Neuronal stem cell (in vitro differentiated cells): ENCODE data around the gene NIN.
A peak's percentile ranks its signal among the peaks of the same experiment; 100 is the strongest.
"Not testable (repeated sequence)": the region's sequence is repeated elsewhere in the genome, so short reads cannot be mapped to it uniquely, and the experiment has no call there.

Source experiments
- DNase-seq: peaks from one replicate; pipeline ENCODE4 v3.0.0-alpha.2; 2013; ENCODE audit warnings: low spot score
- H2AFZ ChIP-seq: one replicate; pipeline ENCODE4 v1.6.1; 2013; ENCODE audit warnings: mild to moderate bottlenecking, low read length, inconsistent platforms
- H2AK5ac ChIP-seq: 2 replicates; pipeline ENCODE4 v1.6.1; 2013; ENCODE audit warnings: low read depth, mild to moderate bottlenecking, inconsistent platforms, low read length, moderate library complexity, mixed read lengths
- H2BK120ac ChIP-seq: 2 replicates; pipeline ENCODE4 v1.6.1; 2013; ENCODE audit warnings: low read depth, mild to moderate bottlenecking, inconsistent platforms, low read length, moderate library complexity, mixed read lengths
- H2BK12ac ChIP-seq: one replicate; pipeline ENCODE4 v1.6.1; 2013; ENCODE audit warnings: low read length, inconsistent platforms
- H2BK15ac ChIP-seq: 2 replicates; pipeline ENCODE4 v1.6.1; 2013; ENCODE audit warnings: mild to moderate bottlenecking, low read length, inconsistent platforms, mixed read lengths
- H2BK5ac ChIP-seq: one replicate; pipeline ENCODE4 v1.6.1; 2013; ENCODE audit warnings: inconsistent platforms, mild to moderate bottlenecking, low read length, moderate library complexity
- H3K14ac ChIP-seq: one replicate; pipeline ENCODE4 v1.6.1; 2013; ENCODE audit warnings: low read length, inconsistent platforms
- H3K18ac ChIP-seq: 2 replicates; pipeline ENCODE4 v1.6.1; 2013; ENCODE audit warnings: low read length, inconsistent platforms
- H3K23ac ChIP-seq: 2 replicates; pipeline ENCODE4 v1.6.1; 2013; ENCODE audit warnings: low read depth, mild to moderate bottlenecking, mixed read lengths, low read length, inconsistent platforms; ENCODE audit not compliant: poor library complexity
- H3K27ac ChIP-seq: replicated peaks from 3 replicates; pipeline ENCODE4 v1.5.1; 2013; ENCODE audit warnings: low read length, inconsistent platforms
- H3K27me3 ChIP-seq, 3 experiments: 2 replicates each; pipeline ENCODE4 v1.6.1; 2013; ENCODE audit warnings: low read length in 3 of 3, mild to moderate bottlenecking in 2 of 3, inconsistent platforms in 1 of 3, low read depth in 1 of 3, mixed read lengths in 1 of 3, moderate library complexity in 1 of 3; ENCODE audit not compliant: control insufficient read depth in 3 of 3, insufficient read depth in 3 of 3
- H3K36me3 ChIP-seq, 2 donors: replicated peaks in 1 of 2; 2 replicates each; pipeline ENCODE4 v1.6.1; 2013; ENCODE audit warnings: low read length in 2 of 2; ENCODE audit not compliant: control insufficient read depth in 2 of 2, insufficient read depth in 2 of 2
- H3K4ac ChIP-seq: 2 replicates; pipeline ENCODE4 v1.6.1; 2013; ENCODE audit warnings: inconsistent platforms, mild to moderate bottlenecking, low read length, moderate library complexity
- H3K4me1 ChIP-seq, 2 donors: 1 replicate in 1 of 2; 2 replicates in 1 of 2; pipeline ENCODE4 v1.6.1; 2013; ENCODE audit warnings: low read length in 2 of 2, low read depth in 1 of 2; ENCODE audit not compliant: control insufficient read depth in 2 of 2, insufficient read depth in 1 of 2
- H3K4me2 ChIP-seq: one replicate; pipeline ENCODE4 v1.6.1; 2013; ENCODE audit warnings: mild to moderate bottlenecking, low read length, inconsistent platforms; ENCODE audit not compliant: insufficient read depth, poor library complexity, severe bottlenecking
- H3K4me3 ChIP-seq, 2 donors: 2 replicates each; pipeline ENCODE4 v1.5.1; 2013; ENCODE audit warnings: low read length in 2 of 2, mild to moderate bottlenecking in 2 of 2, inconsistent platforms in 1 of 2, moderate library complexity in 1 of 2
- H3K79me1 ChIP-seq: one replicate; pipeline ENCODE4 v1.6.1; 2013; ENCODE audit warnings: low read depth, mild to moderate bottlenecking, inconsistent platforms, low read length, moderate library complexity
- H3K9ac ChIP-seq: one replicate; pipeline ENCODE4 v1.6.1; 2013; ENCODE audit warnings: mild to moderate bottlenecking, low read depth, low read length, inconsistent platforms; ENCODE audit not compliant: poor library complexity
- H3K9me3 ChIP-seq, 2 donors: replicated peaks in 1 of 2; 2 replicates each; pipeline versions ENCODE3 to v1.6.1; 2013; ENCODE audit warnings: low read length in 2 of 2, mild to moderate bottlenecking in 2 of 2, inconsistent platforms in 1 of 2, low read depth in 1 of 2, mixed read lengths in 1 of 2, moderate library complexity in 1 of 2; ENCODE audit not compliant: control insufficient read depth in 2 of 2, insufficient read depth in 1 of 2
- H4K8ac ChIP-seq: one replicate; pipeline ENCODE4 v1.6.1; 2013; ENCODE audit warnings: low read depth, mild to moderate bottlenecking, inconsistent platforms, low read length, moderate library complexity
- H4K91ac ChIP-seq: one replicate; pipeline ENCODE4 v1.6.1; 2013; ENCODE audit warnings: low read length, low read depth, mild to moderate bottlenecking, inconsistent platforms; ENCODE audit not compliant: poor library complexity
- WGBS, 2 donors: extraction: QIAGEN DNeasy Blood & Tissue Kit; methylation state at CpG; one replicate each; pipeline ENCODE4 v1.1.7; 2013; ENCODE audit warnings: missing lambda C conversion rate in 2 of 2, mixed read lengths in 1 of 2; ENCODE audit not compliant: insufficient read length in 2 of 2, insufficient replicate concordance in 1 of 2; ENCODE audit errors: extremely low coverage in 2 of 2; 5-methylcytosine and 5-hydroxymethylcytosine counted together

NIN gene

DNA sequence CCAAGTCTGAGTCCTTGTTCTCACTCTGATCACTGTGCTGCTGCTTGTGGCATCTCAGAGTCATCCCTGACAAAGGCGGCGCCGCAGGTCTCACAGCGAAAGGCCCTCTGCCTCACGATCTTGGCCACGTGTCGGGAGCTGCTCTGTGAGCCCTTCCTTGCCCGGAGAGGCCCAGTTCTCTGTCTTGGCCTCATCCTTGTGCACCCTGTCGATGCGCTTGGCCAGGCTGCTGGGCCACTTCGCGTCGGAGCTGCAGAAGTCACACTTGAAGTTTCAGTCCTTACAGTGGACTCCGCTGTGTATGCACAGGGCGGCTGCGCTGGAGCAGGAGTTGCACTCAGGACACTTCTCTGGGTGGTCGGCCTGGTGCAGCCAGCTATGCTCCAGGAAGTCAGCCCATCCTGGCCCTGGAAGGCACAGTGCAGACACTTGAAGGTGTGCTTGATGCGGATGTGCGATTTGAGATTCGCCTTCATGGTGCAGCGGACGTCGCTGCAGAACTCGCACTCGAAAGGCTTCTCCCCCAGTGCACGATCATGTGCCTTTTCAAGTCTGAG is 126.4 kb downstream of the NIN start:
- Histone ChIP-seq H4K8ac (peak overlapping the region; percentile 96), H2BK120ac (no peak overlapping the region), H3K4ac (no peak overlapping the region), H3K36me3 (no peaks in the 10 kb centered on the region), H4K91ac (no peak overlapping the region), H2BK12ac (no peak overlapping the region), H2BK5ac (no peak overlapping the region), H3K9ac (no peak overlapping the region), H3K23ac (no peak overlapping the region), H2BK15ac (peak overlapping the region; percentile 17), H3K79me1 (no peaks in the 10 kb centered on the region), H3K27me3 (no peaks in the 10 kb centered on the region), H3K14ac (peak overlapping the region; percentile 4), H3K4me3 (peak overlapping the region in 1 of 2 donors; percentile 7), H3K27ac (no peak overlapping the region), H2AFZ (peak overlapping the region; percentile 33), H3K18ac (peak overlapping the region; percentile 8), H3K4me1 (no peaks in the 10 kb centered on the region), H3K4me2 (no peak overlapping the region), H2AK5ac (no peak overlapping the region), H3K9me3 (peaks cover 0 to 9% of the 10 kb centered on the region in 2 donors)
- no CpG with 5 or more reads among the region's 26 CpGs for WGBS, 2 donors
- DNase-seq = no peak

- Histone ChIP-seq H2AFZ (no peak overlapping the region), H3K9me3 (peaks cover 7 to 20% of the 10 kb centered on the region in 2 donors), H2BK5ac (no peak overlapping the region), H3K18ac (no peak overlapping the region), H2BK12ac (no peak overlapping the region), H3K4me1 (no peaks in the 10 kb centered on the region), H3K4ac (no peak overlapping the region), H3K9ac (no peak overlapping the region), H2BK15ac (no peak overlapping the region), H3K4me2 (no peak overlapping the region), H3K79me1 (no peaks in the 10 kb centered on the region), H3K36me3 (no peaks in the 10 kb centered on the region), H2BK120ac (no peak overlapping the region), H3K27me3 (no peaks in the 10 kb centered on the region), H2AK5ac (no peak overlapping the region), H3K14ac (no peak overlapping the region), H4K8ac (no peak overlapping the region), H3K4me3 (no peak overlapping the region), H4K91ac (no peak overlapping the region), H3K27ac (no peak overlapping the region), H3K23ac (no peak overlapping the region)
- no CpG with 5 or more reads among the region's 4 CpGs for WGBS, 2 donors
- DNase-seq = no peak
These were observed 133.2 kb downstream of the NIN start for GRCh38 chr14:50697659-50698290.

GRCh38 chr14:50694260-50694659 is 136.7 kb downstream of the NIN start:
- H3K27me3 ChIP-seq, H3K4ac ChIP-seq, H3K23ac ChIP-seq, H3K36me3 ChIP-seq, H3K4me3 ChIP-seq, H3K9ac ChIP-seq, H2BK120ac ChIP-seq, H2AFZ ChIP-seq, DNase-seq, H4K8ac ChIP-seq, H4K91ac ChIP-seq, H3K79me1 ChIP-seq, H3K18ac ChIP-seq, H2AK5ac ChIP-seq, H2BK12ac ChIP-seq, H2BK5ac ChIP-seq, H3K27ac ChIP-seq, H3K4me1 ChIP-seq, H2BK15ac ChIP-seq, H3K4me2 ChIP-seq, H3K14ac ChIP-seq: not testable (repeated sequence)
- H3K9me3 ChIP-seq = peaks cover 7 to 11% of the 10 kb centered on the region in 2 donors
- WGBS, 2 donors = no CpG with 5 or more reads among the region's 3 CpGs

DNA sequence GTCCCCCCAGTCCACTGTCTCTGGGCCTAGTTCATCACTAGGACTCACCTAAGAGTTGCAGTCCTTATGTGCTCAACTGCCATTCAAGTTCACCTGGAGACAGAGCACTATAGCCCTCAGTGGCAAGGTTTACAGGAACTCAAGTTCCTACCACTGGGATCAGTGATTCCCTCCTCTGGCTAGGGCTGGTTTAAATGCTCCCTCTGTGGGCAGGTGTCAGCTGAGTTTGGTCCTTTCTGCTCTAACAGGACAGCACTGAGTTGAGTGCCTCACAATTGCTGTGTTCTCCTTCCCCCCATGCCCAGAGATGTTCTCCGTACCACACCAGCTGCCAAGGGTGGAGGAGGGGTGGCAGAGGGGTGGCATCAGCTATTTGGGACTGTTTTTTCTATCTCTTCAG is 142.1 kb downstream of the NIN start:
- peaks cover 1% of the 10 kb centered on the region for H3K79me1 ChIP-seq
- H3K9me3 ChIP-seq = peaks cover 4% of the 10 kb centered on the region in 2 donors
- H2BK120ac ChIP-seq = no peak overlapping the region
- peak overlapping the region; percentile 35 for H2AK5ac ChIP-seq
- DNase-seq = no peak
- H3K4me1 ChIP-seq = no peaks in the 10 kb centered on the region
- no peak overlapping the region for H2BK15ac ChIP-seq
- H2BK5ac ChIP-seq = no peak overlapping the region
- H2BK12ac ChIP-seq = no peak overlapping the region
- no peak overlapping the region for H3K4me3 ChIP-seq
- H3K4ac ChIP-seq = no peak overlapping the region
- no peak overlapping the region for H3K4me2 ChIP-seq
- H4K91ac ChIP-seq = no peak overlapping the region
- no CpG with 5 or more reads among the region's 1 CpG for WGBS, 2 donors
- no peak overlapping the region for H3K27ac ChIP-seq
- no peaks in the 10 kb centered on the region for H3K27me3 ChIP-seq
- H4K8ac ChIP-seq = no peak overlapping the region
- no peak overlapping the region for H2AFZ ChIP-seq
- no peak overlapping the region for H3K23ac ChIP-seq
- no peak overlapping the region for H3K14ac ChIP-seq
- no peak overlapping the region for H3K18ac ChIP-seq
- no peak overlapping the region for H3K9ac ChIP-seq
- H3K36me3 ChIP-seq = no peaks in the 10 kb centered on the region
